MM.1S (cell line): ENCODE data around the gene ISCA1.

Experiments
- CTCF ChIP-seq: fragments of 300-600 bp; sonication (generic); IDR thresholded peaks from 2 replicates; pipeline ENCODE4 v1.5.1; 2016; ENCODE audit warnings: antibody characterized with exemption, low read length, mixed read lengths
- EZH2 ChIP-seq: fragments of 300-600 bp; sonication (generic); optimal IDR thresholded peaks from 2 replicates; pipeline ENCODE3; 2017; ENCODE audit warnings: low read depth, mild to moderate bottlenecking, antibody characterized with exemption, low read length, mixed read lengths

GRCh38 chr9:86230858-86231257 is 51.5 kb downstream of the ISCA1 start:
- TF ChIP-seq CTCF = no peak
- TF ChIP-seq EZH2 = no peak
